K562 treated with DMSO at 1 percent for 48 hours (cell line): ENCODE results near the gene MTO1. TPM values are rescaled to one million over a fixed set of nuclear protein-coding genes. Genes with fewer than 3 reads are reported as not detected.

Source experiments
- total RNA-seq: library from RNA; unstranded; fragments of 300-600 nt; gene quantifications from 2 replicates; pipeline ENCODE4 v1.2.3, GENCODE V29; 2022; ENCODE audit warnings: low replicate concordance; ENCODE audit errors: extremely low read depth

MTO1 gene, protein sequence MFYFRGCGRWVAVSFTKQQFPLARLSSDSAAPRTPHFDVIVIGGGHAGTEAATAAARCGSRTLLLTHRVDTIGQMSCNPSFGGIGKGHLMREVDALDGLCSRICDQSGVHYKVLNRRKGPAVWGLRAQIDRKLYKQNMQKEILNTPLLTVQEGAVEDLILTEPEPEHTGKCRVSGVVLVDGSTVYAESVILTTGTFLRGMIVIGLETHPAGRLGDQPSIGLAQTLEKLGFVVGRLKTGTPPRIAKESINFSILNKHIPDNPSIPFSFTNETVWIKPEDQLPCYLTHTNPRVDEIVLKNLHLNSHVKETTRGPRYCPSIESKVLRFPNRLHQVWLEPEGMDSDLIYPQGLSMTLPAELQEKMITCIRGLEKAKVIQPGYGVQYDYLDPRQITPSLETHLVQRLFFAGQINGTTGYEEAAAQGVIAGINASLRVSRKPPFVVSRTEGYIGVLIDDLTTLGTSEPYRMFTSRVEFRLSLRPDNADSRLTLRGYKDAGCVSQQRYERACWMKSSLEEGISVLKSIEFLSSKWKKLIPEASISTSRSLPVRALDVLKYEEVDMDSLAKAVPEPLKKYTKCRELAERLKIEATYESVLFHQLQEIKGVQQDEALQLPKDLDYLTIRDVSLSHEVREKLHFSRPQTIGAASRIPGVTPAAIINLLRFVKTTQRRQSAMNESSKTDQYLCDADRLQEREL
- not detected in 2 replicates for total RNA-seq

DNA sequence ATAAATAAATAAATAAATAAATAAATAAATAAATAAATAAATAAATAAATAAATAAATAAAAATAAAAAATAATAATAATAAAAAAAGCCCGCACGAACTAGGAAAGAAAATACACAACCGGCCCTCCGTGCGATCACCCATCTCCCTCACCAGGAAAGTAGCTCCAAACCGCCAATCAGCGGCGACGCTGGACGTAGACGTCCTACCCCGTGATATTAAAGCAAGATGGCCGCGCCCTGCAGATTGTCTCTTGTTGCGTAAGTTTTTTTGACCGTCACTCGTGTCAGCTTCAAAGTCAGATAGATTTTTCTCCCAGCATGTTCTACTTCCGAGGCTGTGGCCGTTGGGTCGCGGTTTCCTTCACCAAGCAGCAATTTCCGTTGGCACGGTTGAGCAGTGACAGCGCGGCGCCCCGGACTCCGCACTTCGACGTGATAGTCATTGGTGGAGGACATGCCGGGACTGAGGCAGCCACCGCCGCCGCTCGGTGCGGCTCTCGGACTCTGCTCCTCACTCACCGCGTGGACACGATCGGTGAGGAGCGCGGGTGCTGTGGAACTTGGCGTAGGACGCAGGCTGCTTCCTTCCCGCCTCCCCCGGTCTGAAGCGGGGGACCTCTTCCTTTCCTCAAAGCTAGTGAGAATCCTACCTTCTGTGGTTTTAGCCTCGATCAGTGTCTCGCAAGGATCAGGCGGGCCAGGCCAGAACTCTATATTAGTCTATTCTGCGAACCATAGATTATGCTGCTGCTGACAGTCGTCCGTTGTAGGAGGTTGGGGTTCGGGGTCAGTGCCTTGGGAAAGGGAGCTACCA is at the start of gene MTO1:
Gene MTO1, plus strand, starts transcription at position 201 of the 814 bp plus-strand sequence. Its CDS starts 118 bp downstream, at position 319.

GRCh38 chr6:73452107-73452461 is 9.5 kb upstream of the MTO1 start, which contains the start of gene CGAS:
TSS of gene CGAS (minus strand) at chr6:73452297. CDS start at chr6:73452181, 116 bp downstream.

DNA sequence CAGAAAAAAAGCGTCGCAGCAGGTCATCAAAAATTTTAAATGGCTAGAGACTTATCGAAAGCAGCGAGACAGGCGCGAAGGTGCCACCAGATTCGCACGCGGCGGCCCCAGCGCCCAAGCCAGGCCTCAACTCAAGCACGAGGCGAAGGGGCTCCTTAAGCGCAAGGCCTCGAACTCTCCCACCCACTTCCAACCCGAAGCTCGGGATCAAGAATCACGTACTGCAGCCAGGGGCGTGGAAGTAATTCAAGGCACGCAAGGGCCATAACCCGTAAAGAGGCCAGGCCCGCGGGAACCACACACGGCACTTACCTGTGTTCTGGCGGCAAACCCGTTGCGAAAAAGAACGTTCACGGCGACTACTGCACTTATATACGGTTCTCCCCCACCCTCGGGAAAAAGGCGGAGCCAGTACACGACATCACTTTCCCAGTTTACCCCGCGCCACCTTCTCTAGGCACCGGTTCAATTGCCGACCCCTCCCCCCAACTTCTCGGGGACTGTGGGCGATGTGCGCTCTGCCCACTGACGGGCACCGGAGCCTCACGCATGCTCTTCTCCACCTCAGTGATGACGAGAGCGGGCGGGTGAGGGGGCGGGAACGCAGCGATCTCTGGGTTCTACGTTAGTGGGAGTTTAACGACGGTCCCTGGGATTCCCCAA is 59.3 kb downstream of the MTO1 start, which contains the start of gene EEF1A1:
Gene EEF1A1, minus strand, starts transcription at position 345 of the 663 bp plus-strand sequence. CDS start 1,006 bp downstream, outside the sequence.

Other genes starting within 250 kb of the MTO1 start
- not detected in 2 replicates for gene KHDC1L, start 236.2 kb upstream of the MTO1 start, total RNA-seq
- not detected in 2 replicates for gene KHDC1, start 198.5 kb upstream of the MTO1 start, total RNA-seq
- gene DPPA5, start 107.5 kb upstream of the MTO1 start, total RNA-seq: not detected in 2 replicates
- not detected in 2 replicates for gene KHDC3L, start 99.1 kb upstream of the MTO1 start, total RNA-seq
- gene OOEP, start 91.8 kb upstream of the MTO1 start, total RNA-seq: not detected in 2 replicates
- gene DDX43, start 66.9 kb upstream of the MTO1 start, total RNA-seq: not detected in 2 replicates
- not detected in 2 replicates for gene CGAS, start 9.4 kb upstream of the MTO1 start, total RNA-seq
- 9,763 and 9,792 TPM in 2 replicates for gene EEF1A1, start 59.3 kb downstream of the MTO1 start, total RNA-seq
- not detected in 2 replicates for gene SLC17A5, start 192.3 kb downstream of the MTO1 start, total RNA-seq
- gene CD109, start 234.5 kb downstream of the MTO1 start, total RNA-seq: not detected in 2 replicates